NB4 (cell line): ENCODE data around the gene MAPRE3.
A peak's percentile ranks its signal among the peaks of the same experiment; 100 is the strongest.

Experiments used
- DNase-seq: peaks from one replicate; pipeline ENCODE4 v3.0.0; 2010; ENCODE audit warnings: low read depth
- H3K4me3 ChIP-seq: one replicate; pipeline ENCODE4 v1.5.1; 2011; ENCODE audit warnings: mild to moderate bottlenecking, low read depth, low read length, moderate library complexity
- CTCF ChIP-seq: IDR thresholded peaks from one replicate; pipeline ENCODE4 v1.5.1; 2012; ENCODE audit warnings: low read depth, low read length
- MAX ChIP-seq: IDR thresholded peaks from 2 replicates; pipeline ENCODE4 v1.6.1; 2011; ENCODE audit warnings: low read depth, low read length
- MYC ChIP-seq: IDR thresholded peaks from 2 replicates; pipeline ENCODE4 v1.6.1; 2011; ENCODE audit warnings: low read depth, low read length
- POLR2A ChIP-seq: IDR thresholded peaks from 2 replicates; pipeline ENCODE4 v1.6.1; 2011; ENCODE audit warnings: mild to moderate bottlenecking; ENCODE audit not compliant: insufficient read length; ENCODE audit errors: extremely low read depth

Gene MAPRE3

GRCh38 chr2:26954135-26954534 is 16.3 kb upstream of the MAPRE3 start:
- no peak for TF ChIP-seq POLR2A
- no peak for TF ChIP-seq MAX
- no peak for TF ChIP-seq MYC
- TF ChIP-seq CTCF, result no peak
- no peak overlapping the region for H3K4me3 ChIP-seq
- DNase-seq, result no peak

- TF ChIP-seq POLR2A (no peak), CTCF (no peak), MAX (no peak), MYC (no peak)
- DNase-seq, result no peak
- no peak overlapping the region for H3K4me3 ChIP-seq
These were observed 13.4 kb upstream of the MAPRE3 start for GRCh38 chr2:26957041-26957440.

GRCh38 chr2:26957534-26957933 is 12.9 kb upstream of the MAPRE3 start:
- TF ChIP-seq MAX (no peak), MYC (no peak), POLR2A (no peak), CTCF (no peak)
- DNase-seq, result no peak

GRCh38 chr2:26959331-26959730 is 11.1 kb upstream of the MAPRE3 start:
- peak; percentile 38 for DNase-seq
- no peak for TF ChIP-seq MYC
- no peak for TF ChIP-seq MAX
- no peak for TF ChIP-seq CTCF
- TF ChIP-seq POLR2A, result no peak

More at GRCh38 chr2:26957534-26957933, 12.9 kb upstream of the MAPRE3 start:
- H3K4me3 ChIP-seq, result no peak overlapping the region

GRCh38 chr2:26964446-26965130 is 5.8 kb upstream of the MAPRE3 start:
- DNase-seq, result no peak
- no peak for TF ChIP-seq POLR2A
- TF ChIP-seq CTCF, result no peak
- no peak for TF ChIP-seq MAX
- TF ChIP-seq MYC, result no peak
- H3K4me3 ChIP-seq, result no peak overlapping the region

More at GRCh38 chr2:26959331-26959730, 11.1 kb upstream of the MAPRE3 start:
- no peak overlapping the region for H3K4me3 ChIP-seq
